Astrocyte of the hippocampus (primary cell): ENCODE results near the gene ATP6V1F.
"Not testable (repeated sequence)": the region's sequence is repeated elsewhere in the genome, so short reads cannot be mapped to it uniquely, and the experiment has no call there.

Source experiments
- DNase-seq: peaks from one replicate; pipeline ENCODE4 v3.0.0; 2011; ENCODE audit warnings: low read depth, low spot score

The ATP6V1F gene

GRCh38 chr7:128899392-128899791 is 36.7 kb downstream of the ATP6V1F start:
- no peak for DNase-seq

DNA sequence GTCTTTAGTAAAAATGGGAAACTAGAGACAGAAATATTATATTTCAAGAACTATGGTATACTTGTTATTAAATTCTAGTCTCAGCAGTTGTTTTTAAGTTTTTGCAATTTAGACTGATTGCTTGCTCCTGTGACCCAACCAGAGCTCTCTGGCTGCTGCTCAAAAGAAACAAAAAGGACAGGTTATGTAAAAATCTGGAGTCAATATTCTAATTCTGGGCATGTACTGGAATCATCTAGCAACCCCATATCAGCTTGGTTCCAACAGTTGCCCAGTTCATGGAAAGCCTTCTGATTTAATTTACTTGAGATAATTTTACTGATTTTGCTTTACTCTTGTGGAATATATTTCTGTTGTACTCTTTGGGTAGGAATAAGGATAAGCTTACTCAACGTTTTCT is 37.6 kb downstream of the ATP6V1F start:
- DNase-seq = no peak

GRCh38 chr7:128902761-128903585 is 40.3 kb downstream of the ATP6V1F start:
- DNase-seq = no peak

DNA sequence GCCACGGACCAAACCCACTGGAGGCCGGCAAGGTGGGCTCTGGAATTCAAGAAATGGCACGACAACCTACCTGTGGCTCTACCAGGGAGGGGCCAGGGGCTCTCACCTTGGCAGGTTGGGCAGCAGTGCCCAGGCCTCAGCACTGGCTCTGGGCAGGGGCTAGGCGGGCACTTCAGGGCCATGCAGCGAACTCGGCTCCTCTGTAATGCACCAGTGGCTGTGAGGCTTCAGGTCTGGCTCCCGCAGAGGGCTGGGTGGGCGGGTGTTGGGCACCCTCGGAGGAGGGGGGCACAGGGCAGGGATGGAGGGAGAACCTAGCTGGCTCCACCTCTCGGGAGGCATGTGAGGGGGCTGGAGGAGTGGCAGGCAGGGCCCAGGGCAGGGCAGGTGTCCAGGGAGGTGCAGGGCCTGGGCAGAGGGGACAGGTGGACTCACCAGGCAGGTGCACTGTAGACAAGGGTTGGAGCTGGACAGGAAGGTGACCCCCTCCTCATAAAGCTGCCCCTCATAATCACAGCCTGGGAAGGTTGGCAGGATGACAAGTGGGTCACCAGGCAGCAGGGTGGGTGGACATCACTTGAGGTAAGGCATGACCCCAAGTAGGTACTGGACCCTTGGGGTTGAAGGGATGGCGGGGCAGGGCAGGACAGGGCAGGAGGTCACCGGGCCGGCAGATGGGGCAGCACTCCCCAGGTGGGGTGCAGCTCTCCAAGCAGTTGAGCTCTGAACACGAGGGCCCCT is 41.1 kb downstream of the ATP6V1F start:
- no peak for DNase-seq

DNA sequence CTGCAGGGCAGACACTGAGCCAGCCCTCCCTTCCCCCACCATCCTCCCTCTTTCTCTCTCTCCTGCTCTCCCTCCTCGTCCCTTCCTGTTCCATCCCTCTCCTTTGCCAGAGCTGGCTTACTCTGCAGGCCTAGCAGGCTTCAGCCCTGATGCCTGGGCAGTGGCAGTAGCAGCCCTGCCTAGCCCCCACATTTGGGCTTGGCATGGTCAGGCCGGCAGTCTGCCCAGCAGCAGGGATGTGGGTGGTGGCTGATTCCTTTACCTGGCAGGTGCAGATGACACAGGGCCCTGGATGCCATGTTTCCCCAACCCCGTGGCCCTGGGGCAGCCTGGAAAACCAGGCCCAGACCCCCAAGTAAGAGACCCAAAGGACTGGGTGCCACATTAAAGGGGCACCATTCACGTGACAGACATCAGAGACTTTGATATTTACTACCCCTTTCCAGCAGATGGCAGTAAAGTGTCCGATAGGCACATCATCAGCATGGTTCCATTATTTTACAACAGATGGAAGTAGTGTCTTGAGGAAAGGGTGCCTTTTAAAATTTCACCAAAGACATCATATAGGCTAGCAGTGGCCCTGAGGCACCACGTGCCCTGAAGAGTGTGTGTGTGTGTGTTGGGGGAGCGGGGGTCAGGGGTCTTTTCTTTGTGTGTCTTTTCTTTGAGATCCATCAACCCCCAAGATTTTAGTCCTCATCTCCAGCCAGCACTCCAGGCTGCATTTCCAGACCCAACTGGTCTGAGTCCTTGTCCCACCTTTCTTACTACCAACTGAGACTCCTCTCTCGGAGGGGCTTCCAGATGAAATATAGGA is 41.9 kb downstream of the ATP6V1F start:
- peak; percentile 71 for DNase-seq

DNA sequence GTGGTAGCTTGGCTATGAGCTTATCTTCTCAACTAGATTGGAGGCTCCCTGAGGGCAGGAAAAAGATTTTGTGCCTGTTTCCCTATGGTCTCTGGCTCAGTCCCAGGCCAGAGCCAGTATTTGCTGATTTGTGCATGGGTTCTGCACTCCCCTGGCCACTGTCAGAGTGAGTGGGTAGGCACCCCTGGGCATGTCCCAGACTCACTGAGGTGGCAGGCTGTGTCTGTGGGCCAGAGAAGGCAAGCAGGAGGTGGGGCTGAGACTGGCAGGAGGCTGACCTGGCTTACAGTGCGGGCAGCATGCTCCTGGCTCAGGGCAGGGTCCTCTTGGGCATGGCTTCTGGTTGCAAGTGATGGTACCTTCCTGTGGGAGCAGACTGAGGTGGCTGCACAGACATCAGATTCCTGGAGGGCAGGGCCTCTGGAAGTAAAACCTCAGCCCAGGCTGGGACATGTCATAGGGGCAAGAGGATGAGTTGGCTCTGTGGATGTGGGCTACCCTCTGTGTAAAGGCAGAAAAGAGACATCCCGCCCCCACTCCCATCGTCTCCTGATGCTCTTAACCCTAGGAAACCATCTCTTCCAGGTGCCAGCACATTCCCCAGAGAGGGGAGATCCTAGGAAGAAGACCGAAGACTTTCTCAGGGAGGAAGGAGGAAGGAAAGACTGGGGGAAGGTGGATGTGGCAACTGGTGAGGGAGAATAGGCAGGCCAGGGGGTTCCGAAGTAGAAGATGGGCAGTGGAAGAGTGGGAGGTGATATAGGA is 43.5 kb downstream of the ATP6V1F start:
- DNase-seq = no peak

GRCh38 chr7:128906766-128907559 is 44.3 kb downstream of the ATP6V1F start:
- DNase-seq = no peak

GRCh38 chr7:128908750-128909624 is 46.3 kb downstream of the ATP6V1F start:
- DNase-seq = no peak

DNA sequence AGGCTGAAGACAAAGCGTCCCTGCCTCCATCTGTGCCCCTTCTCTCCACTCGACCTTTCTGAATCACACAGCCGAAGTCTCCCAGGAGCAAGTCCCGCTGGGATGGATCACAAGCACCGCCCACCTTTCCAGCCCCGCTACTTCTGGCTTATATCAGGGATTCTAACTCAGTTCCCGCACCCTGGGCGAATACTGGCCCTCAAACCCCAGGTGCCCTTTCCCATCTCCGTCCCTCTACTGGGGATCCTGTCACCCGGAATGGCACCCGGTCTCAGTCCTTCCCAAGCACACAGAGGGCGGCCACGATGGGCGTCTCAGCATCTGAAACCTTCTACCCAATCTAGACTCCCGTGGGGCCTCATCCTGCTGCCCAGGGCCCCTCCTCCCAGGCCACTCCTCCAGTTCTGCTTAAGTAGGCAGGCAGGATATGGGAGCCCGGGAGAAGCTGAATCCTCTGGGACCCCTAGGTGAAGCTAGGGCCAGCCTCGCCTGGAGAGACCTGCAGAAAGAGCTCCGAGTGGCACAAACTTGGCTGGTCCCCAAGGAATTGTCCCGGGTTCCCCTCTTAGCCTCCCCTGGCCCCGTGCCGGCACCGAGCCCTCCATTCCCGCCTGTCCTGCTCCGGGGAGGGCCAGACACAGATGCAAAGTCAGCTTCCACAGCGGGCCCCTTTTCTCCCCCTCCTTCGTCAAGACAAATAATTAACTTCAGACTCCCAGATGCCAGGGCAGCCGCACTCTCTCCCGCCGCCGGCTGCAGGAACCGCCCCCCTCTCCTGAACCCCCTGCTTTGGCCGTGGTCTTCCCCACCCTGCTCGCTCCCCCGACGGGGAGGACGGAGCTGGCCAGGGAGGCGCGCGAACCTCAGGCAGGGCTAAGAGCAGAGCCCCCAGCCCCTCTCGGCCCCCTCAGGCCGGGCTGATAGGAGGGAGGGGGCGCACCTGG is 47.2 kb downstream of the ATP6V1F start:
- DNase-seq = peak; percentile 64

DNA sequence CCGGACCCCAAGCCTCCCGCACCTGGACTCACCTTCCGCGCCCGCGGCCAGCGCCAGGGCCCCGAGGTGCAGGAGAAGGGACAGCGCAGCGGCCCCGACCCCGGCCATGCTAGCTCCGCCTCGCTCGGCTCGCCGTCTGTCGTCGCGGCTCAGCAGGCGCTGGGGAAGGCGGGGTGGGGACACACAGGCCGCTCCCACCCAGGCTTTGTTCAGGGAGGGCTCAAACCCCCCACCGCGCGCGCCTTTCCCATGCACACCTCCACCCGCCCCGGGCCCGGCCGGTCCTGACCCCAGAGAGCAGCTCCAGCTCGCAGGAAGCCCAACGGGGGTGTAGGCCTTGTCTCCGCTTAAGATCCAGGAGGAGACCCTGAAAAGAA is 47.9 kb downstream of the ATP6V1F start, which contains the start of gene KCP:
Gene KCP (minus strand): TSS at position 141 of the 377 bp plus-strand sequence. CDS start 33 bp downstream, at position 108.
- DNase-seq = no peak

GRCh38 chr7:128911423-128912031 is 48.9 kb downstream of the ATP6V1F start:
- no peak for DNase-seq

DNA sequence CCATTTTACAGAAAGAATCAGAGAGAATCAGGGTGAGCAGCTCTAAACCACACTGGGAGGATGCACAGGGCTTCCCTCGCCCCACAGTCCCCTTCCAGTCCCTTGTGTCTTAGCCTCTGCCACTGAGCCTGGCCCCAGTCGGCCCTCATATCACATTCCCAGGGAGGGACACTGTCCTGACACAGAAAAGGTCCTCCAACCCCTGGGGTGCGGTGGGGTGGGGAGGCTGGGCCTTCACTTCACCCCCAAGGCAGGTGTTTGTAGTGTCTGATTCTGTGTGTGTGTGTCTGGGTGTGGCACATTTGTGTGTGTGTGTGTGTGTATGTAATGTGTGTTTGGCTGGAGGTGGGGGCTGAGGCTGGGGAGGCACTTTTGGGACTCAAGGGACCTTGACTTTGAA is 49.6 kb downstream of the ATP6V1F start:
- DNase-seq = no peak

DNA sequence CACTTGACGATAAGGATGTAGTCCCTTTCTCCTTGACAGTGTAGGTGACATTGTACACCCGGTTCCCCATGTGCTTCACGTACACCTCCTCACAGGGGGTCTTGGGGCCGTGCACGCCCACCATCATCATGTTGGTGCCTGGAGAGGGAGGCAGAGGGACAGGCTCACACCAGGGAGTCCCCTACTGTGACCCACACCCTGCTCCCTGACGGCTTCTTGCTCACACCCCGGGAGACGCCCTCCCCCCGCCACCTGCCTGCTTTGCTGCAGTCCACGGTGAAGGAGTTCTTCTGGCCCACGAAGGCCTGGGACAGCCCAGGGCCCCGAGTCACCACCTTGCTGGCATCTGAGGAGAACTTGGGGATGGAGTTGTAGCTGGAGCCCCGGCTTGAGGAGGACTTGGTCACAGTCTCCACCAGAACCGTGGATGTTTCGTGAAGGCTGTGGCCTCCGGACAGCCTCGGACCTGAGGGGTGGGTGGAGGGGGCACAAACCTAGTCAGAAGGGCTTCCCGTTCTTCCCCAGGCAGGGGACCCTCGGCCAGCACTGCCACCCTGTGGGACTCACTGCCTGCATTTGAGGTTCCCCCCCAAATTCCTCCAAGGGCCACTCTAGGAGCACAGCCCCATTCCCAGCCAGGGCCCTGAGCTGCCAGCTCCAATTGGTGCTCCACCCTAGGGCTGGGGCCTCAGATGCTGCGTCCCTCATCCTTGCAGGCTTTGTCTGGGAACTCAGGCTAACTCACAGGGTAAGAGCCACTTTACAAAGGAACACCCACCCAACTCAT is 50.2 kb downstream of the ATP6V1F start:
- DNase-seq = not testable (repeated sequence)

- no peak for DNase-seq
Observed at GRCh38 chr7:128913870-128914565, 51.4 kb downstream of the ATP6V1F start.

DNA sequence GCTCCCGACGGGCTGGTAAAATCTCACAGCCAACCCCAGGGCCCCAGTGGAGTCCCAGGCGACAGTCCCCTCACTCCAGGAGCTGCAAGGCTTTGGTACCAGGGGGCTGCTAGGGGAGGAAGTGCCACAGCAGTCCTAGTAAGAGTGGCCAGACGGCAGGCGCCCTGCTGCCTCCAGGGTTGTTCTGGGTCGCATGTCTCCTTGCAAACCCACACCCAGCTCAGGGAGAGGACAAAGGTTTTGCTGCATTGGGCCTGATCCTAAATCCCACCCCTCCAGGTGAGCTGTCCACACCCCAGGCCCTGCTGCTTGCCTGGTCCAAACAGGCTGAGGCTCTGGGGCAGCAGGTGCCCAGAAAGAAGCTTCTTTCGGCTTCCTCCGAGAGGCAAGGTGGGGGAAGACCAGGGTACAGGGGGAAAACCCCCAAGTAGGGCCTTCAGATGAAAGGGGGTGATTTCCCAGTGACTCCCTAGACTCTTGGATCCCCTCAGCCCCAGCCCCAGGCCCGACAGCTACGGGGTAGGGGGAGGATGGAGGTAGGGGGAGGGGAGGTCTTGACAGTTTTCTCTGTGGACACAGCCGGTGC is 52.0 kb downstream of the ATP6V1F start:
- DNase-seq = no peak

- no peak for DNase-seq
Observed at GRCh38 chr7:128915271-128915819, 52.7 kb downstream of the ATP6V1F start.
